Activated CD4-positive, alpha-beta memory T cell treated with anti-CD3 and anti-CD28 coated beads for 36 hours (primary cell): ENCODE data around the gene CD163L1. TPM values are rescaled to one million over a fixed set of nuclear protein-coding genes. Genes with fewer than 3 reads are reported as not detected.
A peak's percentile ranks its signal among the peaks of the same experiment; 100 is the strongest.

ENCODE experiments used
- CTCF ChIA-PET: fragments of 350-600 bp; sonication (Branson Sonifier 250); formaldehyde crosslinking; loops from one replicate; lab custom pipeline; 2021; ENCODE audit warnings: antibody characterized with exemption, inconsistent platforms; lab: Charles Lee
- POLR2A ChIA-PET: fragments of 350-600 bp; sonication (Branson Sonifier 250); formaldehyde crosslinking; loops from one replicate; lab custom pipeline; 2021; ENCODE audit warnings: antibody characterized with exemption; lab: Charles Lee
- DNase-seq: peaks from one replicate; pipeline ENCODE4 v3.0.0-alpha.2; 2020
- H3K27ac Mint-ChIP-seq: one replicate; pipeline ENCODE4 v1.8.0; 2021; ENCODE audit warnings: mixed read lengths
- H3K27me3 Mint-ChIP-seq: one replicate; pipeline ENCODE4 v1.8.0; 2021; ENCODE audit warnings: mixed read lengths
- H3K36me3 Mint-ChIP-seq: one replicate; pipeline ENCODE4 v1.8.0; 2021; ENCODE audit warnings: mixed read lengths
- H3K4me1 Mint-ChIP-seq: one replicate; pipeline ENCODE4 v1.8.0; 2021; ENCODE audit warnings: low read depth, mixed read lengths
- H3K4me3 Mint-ChIP-seq: one replicate; pipeline ENCODE4 v1.8.0; 2021; ENCODE audit warnings: mild to moderate bottlenecking, mixed read lengths
- H3K9me3 Mint-ChIP-seq: one replicate; pipeline ENCODE4 v1.8.0; 2021; ENCODE audit warnings: mixed read lengths
- intact Hi-C: fragments of 100-400 bp; cut with micrococcal nuclease; formaldehyde crosslinking; loops from one replicate; pipeline ENCODE4 v1.15.1; 2023
- total RNA-seq, 2 experiments: library from RNA; stranded (reverse); gene quantifications; one replicate each; pipeline ENCODE4 v1.2.3, GENCODE V29; 2021

Gene CD163L1
- total RNA-seq, 2 experiments from 2014 or later = not detected

GRCh38 chr12:7395950-7396349, 48.0 kb downstream of the CD163L1 start:
- H3K4me3 Mint-ChIP-seq = no peak overlapping the region
- no peaks in the 10 kb centered on the region for H3K36me3 Mint-ChIP-seq
- ChIA-PET POLR2A (no interaction called here), CTCF (no interaction called here)
- no peak overlapping the region for H3K27ac Mint-ChIP-seq
- intact Hi-C loops = no loop called here
- peaks cover 4% of the 10 kb centered on the region for H3K4me1 Mint-ChIP-seq
- H3K27me3 Mint-ChIP-seq = peaks cover under 1% of the 10 kb centered on the region
- H3K9me3 Mint-ChIP-seq = peaks cover 5% of the 10 kb centered on the region
- DNase-seq = no peak

DNA sequence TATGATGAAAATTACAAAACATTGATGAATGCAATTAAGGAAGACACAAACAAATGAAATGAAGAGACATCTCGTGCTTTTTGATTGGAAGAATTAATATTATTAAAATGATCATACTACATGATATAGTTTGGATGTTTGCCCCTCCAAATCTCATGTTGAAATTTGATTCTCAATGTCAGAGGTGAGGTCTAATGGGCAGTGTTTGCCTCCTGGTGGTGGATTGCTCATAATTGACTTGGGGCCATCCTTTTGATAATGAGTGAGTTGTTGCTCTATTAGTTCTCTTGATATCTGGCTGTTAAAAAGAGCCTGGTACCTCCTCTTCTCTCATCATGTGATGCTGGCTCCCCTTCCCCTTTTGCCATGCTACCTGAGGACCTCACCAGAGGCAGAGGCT, 56.7 kb downstream of the CD163L1 start:
- Mint-ChIP-seq H3K4me1 (no peaks in the 10 kb centered on the region), H3K9me3 (peaks cover 12% of the 10 kb centered on the region), H3K4me3 (no peak overlapping the region), H3K27ac (no peak overlapping the region), H3K27me3 (peaks cover 4% of the 10 kb centered on the region), H3K36me3 (peaks cover 5% of the 10 kb centered on the region)
- POLR2A ChIA-PET = no interaction called here
- DNase-seq = no peak
- intact Hi-C loops = no loop called here
- CTCF ChIA-PET = no interaction called here

DNA sequence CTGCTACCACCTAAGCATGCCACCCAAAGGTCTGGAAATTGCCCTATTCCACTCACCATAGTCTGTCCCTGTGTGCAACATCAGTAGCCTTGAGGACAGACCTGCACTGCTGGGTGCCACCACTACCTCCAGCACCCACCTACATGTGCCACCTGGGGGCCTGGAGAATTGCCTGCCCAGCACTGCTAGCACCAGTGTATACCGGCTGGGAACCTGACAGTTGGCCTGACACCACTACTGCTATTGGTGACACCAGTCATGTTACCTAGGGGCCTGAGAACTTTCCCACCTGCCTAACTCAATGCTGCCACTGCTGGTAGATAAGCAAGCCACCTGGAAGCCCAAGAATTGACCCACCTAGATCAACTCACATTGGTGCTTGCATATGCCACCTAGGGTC, 60.8 kb downstream of the CD163L1 start:
- Mint-ChIP-seq H3K4me1 (no peaks in the 10 kb centered on the region), H3K27ac (no peak overlapping the region), H3K27me3 (peaks cover 3% of the 10 kb centered on the region), H3K4me3 (no peak overlapping the region), H3K36me3 (peaks cover 5% of the 10 kb centered on the region), H3K9me3 (peaks cover 10% of the 10 kb centered on the region)
- ChIA-PET CTCF (no interaction called here), POLR2A (no interaction called here)
- DNase-seq = no peak
- intact Hi-C loops = no loop called here

- no peak overlapping the region for H3K4me3 Mint-ChIP-seq
- ChIA-PET CTCF (no interaction called here), POLR2A (no interaction called here)
- intact Hi-C loops = no loop called here
- no peak for DNase-seq
- H3K36me3 Mint-ChIP-seq = no peaks in the 10 kb centered on the region
- H3K4me1 Mint-ChIP-seq = no peaks in the 10 kb centered on the region
- H3K9me3 Mint-ChIP-seq = no peaks in the 10 kb centered on the region
- no peak overlapping the region for H3K27ac Mint-ChIP-seq
- peaks cover 11% of the 10 kb centered on the region for H3K27me3 Mint-ChIP-seq
Observed at GRCh38 chr12:7376196-7376595, 67.8 kb downstream of the CD163L1 start.

DNA sequence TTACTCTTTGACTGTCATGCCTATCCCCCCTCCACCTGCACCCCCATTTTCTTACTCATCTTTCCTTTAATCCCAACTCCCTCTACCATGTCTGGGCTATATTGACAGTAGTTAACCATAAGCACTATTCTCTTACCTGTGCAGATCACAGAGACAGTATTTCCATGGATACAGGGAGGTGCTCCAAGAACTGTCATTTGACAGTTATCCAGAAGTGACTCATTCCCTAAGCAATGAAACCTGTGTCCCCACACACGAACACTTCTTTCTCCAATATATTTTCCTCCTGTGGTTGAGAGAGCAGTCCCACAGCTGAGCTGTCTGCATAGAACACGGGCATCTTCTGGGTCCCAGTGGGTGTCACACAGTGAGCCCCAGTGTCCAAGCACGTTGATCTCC, 68.8 kb downstream of the CD163L1 start:
- H3K36me3 Mint-ChIP-seq = peaks cover 2% of the 10 kb centered on the region
- peaks cover 3% of the 10 kb centered on the region for H3K9me3 Mint-ChIP-seq
- peaks cover 9% of the 10 kb centered on the region for H3K27me3 Mint-ChIP-seq
- no peak overlapping the region for H3K4me3 Mint-ChIP-seq
- DNase-seq = no peak
- intact Hi-C loops = no loop called here
- ChIA-PET CTCF (no interaction called here), POLR2A (no interaction called here)
- H3K4me1 Mint-ChIP-seq = no peaks in the 10 kb centered on the region
- no peak overlapping the region for H3K27ac Mint-ChIP-seq

- Mint-ChIP-seq H3K9me3 (peaks cover 3% of the 10 kb centered on the region), H3K27ac (no peak overlapping the region), H3K4me3 (no peak overlapping the region), H3K36me3 (peaks cover 2% of the 10 kb centered on the region), H3K4me1 (no peaks in the 10 kb centered on the region), H3K27me3 (peaks cover 9% of the 10 kb centered on the region)
- DNase-seq = peak; percentile 45
- intact Hi-C loops = loop anchor here (5.0 kb wide), 1 partner anchor 88 kb away; no protein-coding TSS in a partner anchor
- CTCF ChIA-PET = no interaction called here
- POLR2A ChIA-PET = no interaction called here
Observed at GRCh38 chr12:7374423-7375144, 69.4 kb downstream of the CD163L1 start.

DNA sequence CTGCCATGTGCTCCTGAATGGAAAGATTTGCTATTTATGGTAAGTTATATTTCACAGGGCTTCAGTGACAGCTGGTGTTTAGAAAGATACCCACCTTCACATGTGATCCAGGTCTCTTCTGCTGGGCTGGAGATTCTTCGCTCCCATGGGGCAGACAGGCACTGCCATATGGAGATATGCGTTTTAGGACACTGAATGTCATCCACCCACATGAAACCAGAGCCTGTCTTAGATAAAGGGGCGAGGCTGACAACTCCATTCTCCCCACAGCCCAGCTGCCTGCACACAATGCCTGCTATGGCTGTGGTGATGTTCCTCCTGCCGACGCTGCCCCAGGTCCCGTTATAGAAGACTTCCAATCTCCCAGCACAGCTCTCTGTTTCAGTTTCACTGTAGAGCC, 70.7 kb downstream of the CD163L1 start:
- H3K4me1 Mint-ChIP-seq = no peaks in the 10 kb centered on the region
- no peak overlapping the region for H3K4me3 Mint-ChIP-seq
- H3K9me3 Mint-ChIP-seq = peaks cover 3% of the 10 kb centered on the region
- H3K27ac Mint-ChIP-seq = no peak overlapping the region
- intact Hi-C loops = loop anchor here (5.0 kb wide), 1 partner anchor 89 kb away; no protein-coding TSS in a partner anchor
- ChIA-PET CTCF (no interaction called here), POLR2A (no interaction called here)
- no peak for DNase-seq
- H3K27me3 Mint-ChIP-seq = peaks cover 8% of the 10 kb centered on the region
- peaks cover 2% of the 10 kb centered on the region for H3K36me3 Mint-ChIP-seq

DNA sequence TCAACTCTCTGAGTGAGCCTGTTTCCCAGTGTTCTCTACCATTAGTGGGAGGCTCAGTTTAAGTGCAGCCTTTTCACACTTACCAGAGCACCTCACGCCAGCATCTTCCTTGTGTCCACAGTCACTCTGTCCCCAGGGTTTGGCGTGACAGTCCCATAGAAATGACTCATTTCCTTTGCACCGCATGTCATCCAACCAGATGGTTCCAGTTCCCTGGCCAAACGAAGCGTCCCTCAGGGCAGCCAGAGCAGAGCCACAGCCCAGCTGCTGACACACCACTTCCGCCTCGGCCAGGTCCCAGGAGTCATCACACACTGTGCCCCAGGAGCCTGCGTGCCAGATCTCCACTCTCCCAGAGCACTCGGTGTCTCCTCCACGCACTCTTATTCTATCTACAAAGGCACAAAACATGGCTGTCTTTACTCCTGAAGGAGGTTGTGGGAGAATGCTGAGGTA, 74.7 kb downstream of the CD163L1 start:
- DNase-seq = no peak
- intact Hi-C loops = no loop called here
- Mint-ChIP-seq H3K27ac (no peak overlapping the region), H3K36me3 (peaks cover 2% of the 10 kb centered on the region), H3K4me3 (no peak overlapping the region), H3K4me1 (no peaks in the 10 kb centered on the region), H3K9me3 (peaks cover 3% of the 10 kb centered on the region), H3K27me3 (peaks cover 1% of the 10 kb centered on the region)
- POLR2A ChIA-PET = no interaction called here
- CTCF ChIA-PET = no interaction called here

DNA sequence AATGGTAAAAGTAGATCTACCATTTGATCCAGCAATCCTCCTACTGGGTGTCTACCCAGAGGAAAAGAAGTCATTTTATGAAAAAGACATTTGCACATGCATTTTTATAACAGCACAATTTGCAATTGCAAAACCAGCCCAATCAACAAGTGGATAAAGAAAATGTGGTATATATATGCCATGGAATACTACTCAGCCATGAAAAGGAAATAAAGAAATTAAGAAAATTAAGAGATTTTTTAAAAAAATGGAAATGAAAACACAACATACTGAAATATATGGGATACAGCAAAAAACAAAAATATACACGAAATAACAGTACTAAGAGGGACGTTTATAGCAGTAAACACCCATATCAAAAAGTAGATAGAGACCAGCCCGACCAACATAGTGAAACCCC, 81.2 kb downstream of the CD163L1 start:
- no peak overlapping the region for H3K27ac Mint-ChIP-seq
- H3K36me3 Mint-ChIP-seq = no peaks in the 10 kb centered on the region
- H3K9me3 Mint-ChIP-seq = no peaks in the 10 kb centered on the region
- intact Hi-C loops = no loop called here
- DNase-seq = no peak
- H3K4me3 Mint-ChIP-seq = no peak overlapping the region
- CTCF ChIA-PET = no interaction called here
- POLR2A ChIA-PET = no interaction called here
- H3K4me1 Mint-ChIP-seq = no peaks in the 10 kb centered on the region
- H3K27me3 Mint-ChIP-seq = no peaks in the 10 kb centered on the region

GRCh38 chr12:7361265-7361664, 82.7 kb downstream of the CD163L1 start:
- no peaks in the 10 kb centered on the region for H3K4me1 Mint-ChIP-seq
- H3K9me3 Mint-ChIP-seq = no peaks in the 10 kb centered on the region
- ChIA-PET CTCF (no interaction called here), POLR2A (no interaction called here)
- intact Hi-C loops = no loop called here
- no peak for DNase-seq
- H3K36me3 Mint-ChIP-seq = no peaks in the 10 kb centered on the region
- H3K27ac Mint-ChIP-seq = no peak overlapping the region
- no peaks in the 10 kb centered on the region for H3K27me3 Mint-ChIP-seq
- no peak overlapping the region for H3K4me3 Mint-ChIP-seq

- H3K27ac Mint-ChIP-seq = no peak overlapping the region
- POLR2A ChIA-PET = no interaction called here
Observed at GRCh38 chr12:7354529-7354928, 89.4 kb downstream of the CD163L1 start.

GRCh38 chr12:7352661-7353060, 91.3 kb downstream of the CD163L1 start:
- no peak overlapping the region for H3K4me3 Mint-ChIP-seq
- ChIA-PET POLR2A (no interaction called here), CTCF (no interaction called here)
- no peaks in the 10 kb centered on the region for H3K27me3 Mint-ChIP-seq
- intact Hi-C loops = no loop called here
- no peaks in the 10 kb centered on the region for H3K36me3 Mint-ChIP-seq
- H3K9me3 Mint-ChIP-seq = no peaks in the 10 kb centered on the region
- H3K27ac Mint-ChIP-seq = no peak overlapping the region
- peaks cover 16% of the 10 kb centered on the region for H3K4me1 Mint-ChIP-seq
- no peak for DNase-seq

More at GRCh38 chr12:7354529-7354928, 89.4 kb downstream of the CD163L1 start:
- H3K27me3 Mint-ChIP-seq = no peaks in the 10 kb centered on the region
- H3K36me3 Mint-ChIP-seq = no peaks in the 10 kb centered on the region
- no peaks in the 10 kb centered on the region for H3K9me3 Mint-ChIP-seq
- DNase-seq = no peak
- intact Hi-C loops = no loop called here
- H3K4me3 Mint-ChIP-seq = no peak overlapping the region
- CTCF ChIA-PET = no interaction called here
- H3K4me1 Mint-ChIP-seq = peaks cover 15% of the 10 kb centered on the region

GRCh38 chr12:7351177-7351576, 92.8 kb downstream of the CD163L1 start:
- CTCF ChIA-PET = no interaction called here
- no peak overlapping the region for H3K27ac Mint-ChIP-seq

More at GRCh38 chr12:7351177-7351576, 92.8 kb downstream of the CD163L1 start:
- H3K9me3 Mint-ChIP-seq = no peaks in the 10 kb centered on the region
- no peak overlapping the region for H3K4me3 Mint-ChIP-seq
- intact Hi-C loops = no loop called here
- POLR2A ChIA-PET = no interaction called here
- no peaks in the 10 kb centered on the region for H3K27me3 Mint-ChIP-seq
- H3K36me3 Mint-ChIP-seq = no peaks in the 10 kb centered on the region
- DNase-seq = peak; percentile 14
- peaks cover 26% of the 10 kb centered on the region for H3K4me1 Mint-ChIP-seq
